ENCODE measurements around the gene ZFP57.

- TF ChIP-seq MAX (IDR thresholded peaks at IDR 0.05) (no peak), ZNF670 (CRISPR knock-in tag; IDR thresholded peaks at IDR 0.05; ENCODE audit: borderline replicate concordance) (no peak), ZBTB14 (CRISPR knock-in tag; IDR thresholded peaks at IDR 0.05) (no peak), MLX (CRISPR knock-in tag; IDR thresholded peaks at IDR 0.05) (no peak), TAF15 (IDR thresholded peaks at IDR 0.05; ENCODE audit: low read depth, low read length, poor library complexity, severe bottlenecking) (no peak), FLYWCH1 (CRISPR knock-in tag; IDR thresholded peaks at IDR 0.05) (no peak), TEAD2 (CRISPR knock-in tag; IDR thresholded peaks at IDR 0.05) (no peak), ZNF138 (CRISPR knock-in tag; IDR thresholded peaks at IDR 0.05; ENCODE audit: low read depth) (no peak), CTCF (CRISPR knock-in tag; IDR thresholded peaks at IDR 0.05) (no peak), POLR2AphosphoS5 (IDR thresholded peaks at IDR 0.05; ENCODE audit: low read depth, low read length) (no peak), BCL6 (CRISPR knock-in tag; IDR thresholded peaks at IDR 0.05) (no peak)
These were observed 28.8 kb downstream of the ZFP57 start for GRCh38 chr6:29652198-29652584.
